Neural cell (in vitro differentiated cells): ENCODE results near the gene RBBP8NL. TPM values are rescaled to one million over a fixed set of nuclear protein-coding genes. Genes with fewer than 3 reads are reported as not detected.

ENCODE experiments used
- H2AFZ ChIP-seq: fragments of 200-600, 300-800 bp; sonication (generic), shearing (Covaris generic); 2 replicates; pipeline ENCODE4 v1.6.0; 2014; ENCODE audit warnings: low read depth, mild to moderate bottlenecking, antibody characterized with exemption, low read length, moderate library complexity
- H3F3A ChIP-seq: fragments of 200-600 bp; shearing (Covaris generic); 2 replicates; pipeline ENCODE4 v1.6.1; 2016; ENCODE audit warnings: mild to moderate bottlenecking, moderate library complexity, mixed read lengths, antibody characterized with exemption, low read length; ENCODE audit not compliant: insufficient read depth, poor library complexity, severe bottlenecking
- H3K27ac ChIP-seq: fragments of 200-600, 300-800 bp; sonication (generic), shearing (Covaris generic); 2 replicates; pipeline ENCODE4 v1.5.1; 2014; ENCODE audit warnings: mild to moderate bottlenecking, low read length, moderate library complexity
- H3K27me3 ChIP-seq: fragments of 300-800, 200-600 bp; sonication (generic), shearing (Covaris generic); 2 replicates; pipeline ENCODE4 v1.6.0; 2014; ENCODE audit warnings: mild to moderate bottlenecking, low read depth, low read length, moderate library complexity; ENCODE audit not compliant: insufficient read depth
- H3K36me3 ChIP-seq: fragments of 300-800, 200-600 bp; sonication (generic), shearing (Covaris generic); 2 replicates; pipeline ENCODE4 v1.5.1; 2014; ENCODE audit warnings: mild to moderate bottlenecking, antibody characterized with exemption, low read length, moderate library complexity; ENCODE audit not compliant: insufficient read depth
- H3K4me2 ChIP-seq: fragments of 300-800, 200-600 bp; sonication (generic), shearing (Covaris generic); 2 replicates; pipeline ENCODE4 v1.6.0; 2014; ENCODE audit warnings: mild to moderate bottlenecking, low read length
- H3K4me3 ChIP-seq: fragments of 300-800, 200-600 bp; sonication (generic), shearing (Covaris generic); 2 replicates; pipeline ENCODE4 v1.5.1; 2014; ENCODE audit warnings: mild to moderate bottlenecking, low read length, moderate library complexity
- H3K79me2 ChIP-seq: fragments of 200-600 bp; shearing (Covaris generic); replicated peaks from 2 replicates; pipeline ENCODE4 v1.6.0; 2014; ENCODE audit warnings: mild to moderate bottlenecking, low read length, moderate library complexity; ENCODE audit not compliant: insufficient read depth
- H3K9ac ChIP-seq: fragments of 300-800, 200-600 bp; sonication (generic), shearing (Covaris generic); 2 replicates; pipeline ENCODE4 v1.6.1; 2016; ENCODE audit warnings: mild to moderate bottlenecking, low read length, mixed read lengths
- H3K9me2 ChIP-seq: fragments of 200-600 bp; shearing (Covaris generic); 2 replicates; pipeline ENCODE4 v1.6.1; 2016; ENCODE audit warnings: mild to moderate bottlenecking, low read length, mixed read lengths; ENCODE audit not compliant: insufficient read depth
- H3K9me3 ChIP-seq: fragments of 200-600, 300-800 bp; sonication (generic), shearing (Covaris generic); 2 replicates; pipeline ENCODE4 v1.6.1; 2016; ENCODE audit warnings: mild to moderate bottlenecking, mixed run types, low read length, moderate library complexity, mixed read lengths
- H4K20me1 ChIP-seq: fragments of 200-600 bp; shearing (Covaris generic); 2 replicates; pipeline ENCODE4 v1.6.1; 2016; ENCODE audit warnings: mild to moderate bottlenecking, mixed run types; ENCODE audit not compliant: insufficient read depth
- CTCF ChIP-seq: fragments of 450-650 bp; IDR thresholded peaks from 2 replicates; pipeline ENCODE4 v1.5.1; 2014; ENCODE audit warnings: antibody characterized with exemption, mild to moderate bottlenecking, moderate library complexity; ENCODE audit not compliant: poor library complexity, severe bottlenecking
- EP300 ChIP-seq: fragments of 450-650 bp; conservative IDR thresholded peaks from 2 replicates; pipeline ENCODE4 v1.6.1; 2014; ENCODE audit warnings: antibody characterized with exemption, mild to moderate bottlenecking, moderate library complexity; ENCODE audit not compliant: poor library complexity, severe bottlenecking
- EZH2 ChIP-seq: fragments of 200-600, 300-800 bp; shearing (Covaris generic), sonication (generic); IDR thresholded peaks from 2 replicates; pipeline ENCODE4 v1.6.1; 2014; ENCODE audit warnings: antibody characterized with exemption, low read length, borderline replicate concordance, mild to moderate bottlenecking; ENCODE audit not compliant: insufficient read depth, poor library complexity, severe bottlenecking
- MXI1 ChIP-seq: fragments of 450-650 bp; conservative IDR thresholded peaks from 2 replicates; pipeline ENCODE4 v1.6.1; 2014; ENCODE audit warnings: antibody characterized with exemption, mild to moderate bottlenecking; ENCODE audit not compliant: poor library complexity, severe bottlenecking
- POLR2AphosphoS5 ChIP-seq: IDR thresholded peaks from 2 replicates; pipeline ENCODE4 v1.6.1; 2012
- RAD21 ChIP-seq: fragments of 450-650 bp; conservative IDR thresholded peaks from 2 replicates; pipeline ENCODE4 v1.6.1; 2014; ENCODE audit warnings: antibody characterized with exemption, mild to moderate bottlenecking, moderate library complexity
- REST ChIP-seq: IDR thresholded peaks from 2 replicates; pipeline ENCODE4 v1.6.1; 2012; ENCODE audit warnings: borderline replicate concordance
- SMC3 ChIP-seq: fragments of 450-650 bp; conservative IDR thresholded peaks from 2 replicates; pipeline ENCODE4 v1.6.1; 2014; ENCODE audit warnings: antibody characterized with exemption, mild to moderate bottlenecking, moderate library complexity; ENCODE audit not compliant: poor library complexity
- TAF1 ChIP-seq: IDR thresholded peaks from 2 replicates; pipeline ENCODE4 v1.6.1; 2012; ENCODE audit warnings: low read depth
- polyA plus RNA-seq: library from polyadenylated mRNA; depleted of rRNA; stranded (reverse); fragments of >200 nt; gene quantifications from 2 replicates; pipeline ENCODE4 v1.2.3, GENCODE V29; 2014

Gene RBBP8NL
- polyA plus RNA-seq, 1 donor from 2014 or later = not detected

GRCh38 chr20:62455929-62456328 lies 28.6 kb upstream of the RBBP8NL start:
- H3F3A ChIP-seq = no peaks in the 10 kb centered on the region
- H2AFZ ChIP-seq = no peak overlapping the region
- no peaks in the 10 kb centered on the region for H3K9me2 ChIP-seq
- H3K36me3 ChIP-seq = no peaks in the 10 kb centered on the region
- no peak overlapping the region for H3K9ac ChIP-seq
- H3K79me2 ChIP-seq = no peaks in the 10 kb centered on the region
- no peak overlapping the region for H3K27ac ChIP-seq
- TF ChIP-seq CTCF (no peak), RAD21 (no peak), REST (no peak), MXI1 (no peak), EP300 (no peak), POLR2AphosphoS5 (no peak), SMC3 (no peak), TAF1 (no peak), EZH2 (no peak)
- no peaks in the 10 kb centered on the region for H3K9me3 ChIP-seq
- no peaks in the 10 kb centered on the region for H4K20me1 ChIP-seq
- no peaks in the 10 kb centered on the region for H3K27me3 ChIP-seq
- H3K4me3 ChIP-seq = no peak overlapping the region
- no peak overlapping the region for H3K4me2 ChIP-seq

GRCh38 chr20:62454904-62455636 lies 27.7 kb upstream of the RBBP8NL start:
- Histone ChIP-seq H3F3A (no peaks in the 10 kb centered on the region), H3K9me3 (no peaks in the 10 kb centered on the region), H4K20me1 (no peaks in the 10 kb centered on the region), H3K79me2 (no peaks in the 10 kb centered on the region), H3K9ac (no peak overlapping the region), H3K27me3 (no peaks in the 10 kb centered on the region), H3K4me3 (no peak overlapping the region), H3K27ac (no peak overlapping the region), H3K9me2 (no peaks in the 10 kb centered on the region), H3K4me2 (no peak overlapping the region), H2AFZ (no peak overlapping the region), H3K36me3 (no peaks in the 10 kb centered on the region)
- TF ChIP-seq SMC3 (no peak), MXI1 (no peak), REST (no peak), POLR2AphosphoS5 (no peak), EP300 (no peak), CTCF (no peak), EZH2 (no peak), RAD21 (no peak), TAF1 (no peak)
